GM19328 (cell line): Measurements from ENCODE around the gene NFATC2IP.

Source experiments
- ATAC-seq: cut with Tn5 transposase; IDR thresholded peaks from one replicate; pipeline ENCODE4 v1.9.1; 2021; ENCODE audit warnings: mild to moderate bottlenecking, moderate library complexity; ENCODE audit not compliant: unreplicated experiment

NFATC2IP gene

DNA sequence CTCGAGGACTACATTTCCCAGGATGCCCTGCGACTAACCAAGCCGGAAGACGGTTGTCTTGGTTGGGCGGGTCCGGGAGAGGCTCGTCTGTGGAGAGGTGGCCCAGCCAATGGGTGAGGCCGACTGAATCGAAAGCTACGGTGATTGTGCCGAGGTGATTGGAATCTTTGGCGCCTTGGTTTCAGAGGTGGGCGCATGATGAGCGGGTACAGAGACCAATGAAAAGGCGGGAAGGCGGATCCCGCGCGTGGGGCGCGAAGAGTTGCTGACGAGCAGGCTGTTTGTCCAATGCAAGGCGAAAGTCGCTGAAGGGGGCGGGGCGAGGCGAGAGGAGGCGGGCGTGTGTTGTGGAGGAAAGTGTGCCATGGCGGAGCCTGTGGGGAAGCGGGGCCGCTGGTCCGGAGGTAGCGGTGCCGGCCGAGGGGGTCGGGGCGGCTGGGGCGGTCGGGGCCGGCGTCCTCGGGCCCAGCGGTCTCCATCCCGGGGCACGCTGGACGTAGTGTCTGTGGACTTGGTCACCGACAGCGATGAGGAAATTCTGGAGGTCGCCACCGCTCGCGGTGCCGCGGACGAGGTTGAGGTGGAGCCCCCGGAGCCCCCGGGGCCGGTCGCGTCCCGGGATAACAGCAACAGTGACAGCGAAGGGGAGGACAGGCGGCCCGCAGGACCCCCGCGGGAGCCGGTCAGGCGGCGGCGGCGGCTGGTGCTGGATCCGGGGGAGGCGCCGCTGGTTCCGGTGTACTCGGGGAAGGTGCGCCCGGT lies at the start of gene NFATC2IP:
Gene NFATC2IP, plus strand, starts transcription at position 290 of the 762 bp plus-strand sequence. Its CDS starts 75 bp downstream, at position 365.
- peak; percentile 89 for ATAC-seq

DNA sequence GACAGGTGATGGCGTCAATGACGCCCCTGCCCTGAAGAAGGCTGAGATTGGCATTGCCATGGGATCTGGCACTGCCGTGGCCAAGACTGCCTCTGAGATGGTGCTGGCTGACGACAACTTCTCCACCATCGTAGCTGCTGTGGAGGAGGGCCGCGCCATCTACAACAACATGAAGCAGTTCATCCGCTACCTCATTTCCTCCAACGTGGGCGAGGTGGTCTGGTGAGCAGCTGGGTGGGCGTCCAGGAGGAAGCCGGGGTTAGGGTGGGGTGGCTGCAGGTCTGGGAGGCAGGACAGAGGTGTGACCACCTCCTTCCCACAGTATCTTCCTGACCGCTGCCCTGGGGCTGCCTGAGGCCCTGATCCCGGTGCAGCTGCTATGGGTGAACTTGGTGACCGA lies 48.9 kb upstream of the NFATC2IP start:
- ATAC-seq, result no peak

GRCh38 chr16:28902909-28903308 lies 47.8 kb upstream of the NFATC2IP start:
- ATAC-seq, result no peak

- no peak for ATAC-seq
These were observed 47.2 kb upstream of the NFATC2IP start for GRCh38 chr16:28903344-28904042.

- no peak for ATAC-seq
These were observed 46.4 kb upstream of the NFATC2IP start for GRCh38 chr16:28904363-28904762.

DNA sequence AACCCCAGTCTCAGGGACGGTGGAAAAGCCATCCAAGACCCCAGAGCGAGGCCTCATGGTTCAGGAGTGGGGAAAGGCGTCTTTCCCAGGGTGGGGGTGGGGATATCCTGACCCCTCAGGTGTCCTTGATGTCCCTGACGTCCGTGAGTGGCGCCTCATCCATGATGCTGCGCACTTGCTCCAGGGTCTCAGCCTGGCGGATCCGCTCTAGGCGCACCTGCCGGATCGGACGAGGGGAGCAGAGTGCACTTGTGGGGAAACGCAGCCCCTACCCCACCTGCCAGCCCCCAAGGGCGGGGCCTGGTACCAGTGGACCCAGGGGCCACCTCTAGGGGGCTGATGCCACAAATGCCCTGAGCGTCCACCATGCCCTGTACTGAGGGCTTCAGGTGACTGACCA lies 45.9 kb upstream of the NFATC2IP start:
- ATAC-seq, result no peak

DNA sequence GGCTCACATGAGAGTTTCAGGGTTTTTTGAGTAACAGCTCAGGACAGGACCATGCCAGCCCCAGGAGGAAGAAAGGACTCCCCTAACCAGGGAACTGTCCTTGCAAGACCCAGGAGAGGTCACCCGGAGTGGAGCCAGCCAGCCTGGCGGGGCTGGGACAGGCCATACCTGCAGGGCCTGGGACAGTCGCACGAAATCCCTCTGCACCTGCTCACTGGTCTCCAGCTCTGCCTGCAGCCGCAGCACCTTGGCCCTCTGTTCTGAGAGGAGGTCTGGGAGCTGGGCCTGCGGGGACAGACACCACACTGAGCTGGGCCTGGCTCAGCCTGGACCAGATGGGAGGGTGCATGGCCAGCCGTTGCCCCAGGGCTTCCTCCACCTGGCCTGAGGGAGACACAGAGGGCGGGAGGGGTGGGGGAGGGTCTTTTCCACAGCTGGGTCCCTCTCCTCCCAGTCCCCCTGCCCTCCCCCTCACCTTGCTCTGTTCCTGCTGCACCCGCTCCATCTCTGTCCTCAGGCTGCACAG lies 45.4 kb upstream of the NFATC2IP start:
- ATAC-seq, result no peak

GRCh38 chr16:28905800-28906372 lies 44.9 kb upstream of the NFATC2IP start:
- ATAC-seq, result no peak

GRCh38 chr16:28910086-28911031 lies 40.4 kb upstream of the NFATC2IP start:
- ATAC-seq, result no peak

DNA sequence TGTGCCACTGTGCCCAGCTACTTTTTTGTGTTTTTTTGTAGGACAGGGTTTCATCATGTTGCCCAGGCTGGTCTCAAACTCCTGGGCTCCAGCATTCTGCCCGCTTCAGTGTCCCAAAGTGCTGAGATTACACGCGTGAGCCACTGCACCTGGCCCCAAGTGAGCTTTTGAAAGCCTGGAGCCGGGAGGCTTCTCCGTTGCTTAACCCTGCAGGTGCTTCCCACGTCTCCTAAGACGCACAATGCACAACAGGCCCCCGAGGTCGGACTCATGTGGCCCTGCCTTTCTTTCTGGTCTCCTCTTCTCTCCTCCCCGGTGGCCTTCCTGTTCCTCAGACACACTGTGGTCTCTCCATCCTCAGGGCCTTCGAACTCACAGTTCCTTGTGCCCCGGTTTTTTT lies 38.2 kb upstream of the NFATC2IP start:
- no peak for ATAC-seq

- ATAC-seq, result no peak
These were observed 36.6 kb upstream of the NFATC2IP start for GRCh38 chr16:28913946-28914724.

DNA sequence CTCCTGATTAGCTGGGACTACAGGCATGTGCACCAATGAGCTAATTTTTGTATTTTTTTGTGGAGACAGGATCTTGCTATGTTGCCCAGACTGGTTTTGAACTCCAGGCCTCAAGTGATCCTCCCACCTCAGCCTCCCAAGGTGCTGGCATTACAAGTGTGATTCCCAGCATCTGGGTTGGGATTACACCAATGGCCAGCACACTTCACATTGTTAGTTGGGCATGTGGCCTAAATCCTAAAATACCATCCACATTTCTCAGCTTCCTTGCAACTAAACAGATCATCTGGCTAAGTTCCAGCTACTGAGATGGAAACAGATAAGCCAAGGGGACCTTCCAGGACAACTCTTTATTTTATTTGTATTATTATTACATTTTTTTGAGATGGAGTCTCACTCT lies 35.6 kb upstream of the NFATC2IP start:
- no peak for ATAC-seq

GRCh38 chr16:28917095-28917494 lies 33.6 kb upstream of the NFATC2IP start:
- ATAC-seq, result no peak

DNA sequence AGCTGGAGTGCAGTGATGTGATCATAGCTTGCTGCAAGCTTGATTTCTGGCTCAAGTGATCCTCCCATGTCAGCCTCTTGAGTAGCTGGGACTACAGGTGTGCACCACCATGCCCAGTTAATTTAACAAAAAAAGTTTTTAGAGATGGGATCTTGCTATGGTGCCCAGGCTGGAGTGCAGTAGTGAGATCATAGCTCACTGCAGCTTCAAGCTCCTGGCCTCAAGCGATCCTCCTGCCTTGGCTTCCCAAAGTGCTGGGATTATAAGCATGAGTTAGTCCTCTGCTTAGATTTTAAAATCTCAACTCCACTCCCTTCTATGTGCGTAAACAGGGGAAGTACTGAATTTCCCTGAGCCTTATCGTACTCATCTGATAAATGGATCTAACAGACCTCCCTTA lies 32.0 kb upstream of the NFATC2IP start:
- ATAC-seq, result no peak

- no peak for ATAC-seq
These were observed 27.5 kb upstream of the NFATC2IP start for GRCh38 chr16:28923231-28923587.

DNA sequence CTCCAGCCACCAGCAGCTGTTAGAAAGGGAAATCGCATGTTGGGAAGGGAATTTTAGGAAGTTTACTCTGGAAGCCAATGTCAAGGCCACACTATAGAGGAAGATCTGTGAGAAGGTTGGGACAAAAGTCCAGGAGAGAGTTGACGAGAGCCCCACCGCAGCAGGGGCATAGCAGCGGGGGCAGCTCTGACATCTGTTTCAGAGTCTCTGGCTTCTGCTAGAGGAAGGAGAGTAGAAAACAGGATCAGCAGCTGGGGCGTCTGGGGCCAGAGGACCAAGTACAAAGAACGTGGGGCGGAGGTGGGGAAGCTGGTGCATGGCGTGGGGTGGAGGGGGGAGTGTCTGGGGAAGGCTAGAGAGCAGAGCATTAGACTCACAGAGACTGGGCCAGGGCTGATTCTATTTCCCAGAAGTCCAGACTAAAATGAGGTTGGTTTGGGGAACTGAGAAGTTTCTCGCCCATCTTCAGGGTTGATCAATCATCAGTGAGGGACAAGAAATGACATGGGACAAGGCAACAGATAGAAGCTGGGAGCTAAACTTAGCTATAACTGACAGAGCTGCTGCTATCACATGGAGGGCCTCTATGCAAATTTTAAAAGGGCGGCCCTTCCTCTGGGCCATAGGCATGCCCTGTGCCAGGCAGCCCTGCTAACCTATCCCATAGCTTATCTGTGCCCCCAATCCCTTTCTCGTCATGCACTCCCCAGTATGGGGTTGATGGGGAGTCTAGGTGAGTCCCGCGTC lies 26.9 kb upstream of the NFATC2IP start:
- peak; percentile 48 for ATAC-seq

DNA sequence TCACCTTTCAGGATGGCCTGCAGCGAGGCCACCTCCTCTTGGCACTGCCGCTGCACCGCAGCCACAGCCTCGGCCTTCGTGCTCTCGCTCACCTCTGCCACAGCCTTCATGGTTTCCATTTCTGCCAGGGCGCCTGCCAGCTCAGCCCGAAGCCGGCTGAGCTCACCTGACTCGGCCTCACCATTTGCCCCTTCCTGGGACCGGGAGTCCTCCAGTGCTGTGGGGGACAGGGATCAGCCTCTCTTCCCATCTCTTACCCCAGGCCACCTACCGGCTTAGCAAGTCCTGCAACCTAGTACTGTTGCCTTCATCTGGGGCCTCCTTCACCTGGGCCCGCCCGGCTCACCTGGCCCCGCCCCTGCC lies 26.4 kb upstream of the NFATC2IP start:
- no peak for ATAC-seq

DNA sequence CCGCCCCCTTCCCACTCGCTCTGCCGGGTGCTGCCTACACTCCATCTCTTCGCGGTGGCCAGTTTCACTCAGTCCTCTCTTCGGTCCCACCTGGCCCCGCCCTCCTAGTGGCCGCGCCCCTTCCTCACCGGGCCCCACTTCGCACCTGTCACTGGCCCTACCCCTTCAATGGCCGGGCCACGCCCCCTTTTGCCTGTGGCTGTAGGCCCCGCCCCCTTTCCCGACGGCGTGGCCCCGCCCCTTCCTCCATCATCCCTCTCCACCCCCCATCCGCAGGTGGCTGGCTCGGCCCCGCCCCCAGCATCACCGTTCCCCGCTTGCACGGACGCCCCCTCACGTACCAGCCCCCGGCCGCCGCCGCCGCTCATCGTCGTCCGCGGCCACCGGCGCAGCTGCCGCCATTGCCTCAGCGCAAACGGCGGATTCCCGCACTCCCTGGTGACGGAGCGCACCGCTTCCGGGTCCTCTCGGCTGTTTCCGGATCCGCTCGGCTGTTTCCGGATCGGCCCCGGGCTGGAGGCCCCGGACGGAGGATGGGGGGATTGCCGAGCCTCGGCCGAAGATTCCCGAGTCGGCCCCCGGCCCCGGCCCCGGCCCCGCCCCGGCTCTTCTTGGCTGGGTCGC lies 25.9 kb upstream of the NFATC2IP start, which contains the start of gene RABEP2:
Gene RABEP2, minus strand, starts transcription at position 477 of the 624 bp plus-strand sequence. Its CDS starts 75 bp downstream, at position 402.
- ATAC-seq, result peak; percentile 54
